Posterior cingulate gyrus (tissue), 11 donors: ENCODE measurements around the gene HS1BP3.

Experiments
- DNase-seq, 10 donors: peaks; one replicate each; pipeline versions ENCODE4 v3.0.0 to v3.0.0-alpha.2; 2020 to 2021; ENCODE audit warnings: mixed read lengths in 3 of 10
- intact Hi-C: fragments of 100-400 bp; cut with DNase I; formaldehyde crosslinking; loops from one replicate; pipeline ENCODE4 v1.15.1; 2023

The HS1BP3 gene

DNA sequence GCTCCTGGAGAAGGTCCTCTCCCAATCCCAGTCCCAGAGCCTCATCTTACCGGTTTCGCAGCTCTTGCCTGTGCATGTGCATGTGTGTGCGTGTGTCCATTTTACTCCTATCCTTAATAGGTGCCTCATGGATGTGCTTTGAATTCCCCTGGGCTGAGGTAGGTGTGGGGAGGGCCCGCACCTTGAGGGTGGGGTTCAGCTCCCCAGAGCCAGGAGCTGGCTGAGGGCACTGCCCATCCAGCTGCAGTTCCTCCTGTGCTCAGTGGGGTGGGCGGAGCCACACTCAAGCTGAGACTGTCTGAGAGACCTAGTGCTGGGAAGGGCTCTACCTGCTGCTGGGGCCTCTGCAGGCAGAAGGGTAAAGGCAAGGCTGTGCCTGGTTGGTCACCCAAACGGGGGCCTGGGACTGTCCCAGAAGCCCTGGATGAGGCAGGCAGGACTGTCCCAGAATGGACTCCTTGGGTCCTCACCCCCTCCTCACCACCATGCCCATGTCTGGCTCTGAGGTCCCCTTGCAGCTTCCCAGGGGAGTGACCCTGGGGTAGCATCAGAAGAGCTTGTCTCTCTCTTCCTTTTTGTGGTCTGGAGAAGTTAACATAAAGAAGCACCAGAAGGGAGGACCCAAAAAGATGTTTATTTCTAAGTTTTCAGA, 24.9 kb upstream of the HS1BP3 start:
- intact Hi-C loops, result no loop called here
- no peak for DNase-seq

DNA sequence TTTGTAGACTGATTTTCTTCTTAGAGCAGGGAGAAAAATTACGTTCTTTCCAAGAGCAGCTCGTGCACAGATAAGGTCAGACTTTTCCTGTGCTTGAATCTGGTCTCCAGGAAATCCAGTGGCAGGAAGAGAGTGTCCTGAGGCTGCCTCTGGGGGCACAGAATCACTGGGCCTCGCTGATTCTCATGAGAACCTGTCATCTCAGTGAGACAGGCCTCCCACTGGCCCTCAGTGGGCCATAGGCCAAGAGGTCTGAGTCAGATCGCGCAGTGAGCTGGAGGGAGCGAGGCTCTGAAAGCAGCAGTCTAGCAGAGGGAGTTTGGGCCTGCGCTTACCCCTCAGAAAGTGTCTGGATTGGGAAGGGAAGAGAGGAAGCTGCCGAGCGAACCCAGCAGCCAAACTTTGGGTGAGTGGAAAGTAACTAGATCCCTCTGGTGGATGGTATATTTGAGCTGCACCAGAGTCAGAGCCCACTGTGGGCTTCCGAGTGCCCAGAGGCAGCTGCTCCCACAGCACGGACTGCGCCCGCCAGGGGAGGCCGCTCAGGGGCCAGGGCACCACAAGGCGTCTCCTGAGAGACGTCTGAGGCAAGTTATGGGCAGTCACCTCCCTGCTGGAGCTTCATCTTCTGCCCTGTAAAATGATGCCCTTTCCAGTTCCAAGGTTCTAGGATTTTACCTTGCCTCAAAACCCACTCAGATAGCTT, 24.2 kb upstream of the HS1BP3 start:
- intact Hi-C loops, result loop anchor here (5.0 kb wide), 1 partner anchor 137 kb away; no protein-coding TSS in a partner anchor
- peak in 1 of 10 donors; percentile 65 for DNase-seq

DNA sequence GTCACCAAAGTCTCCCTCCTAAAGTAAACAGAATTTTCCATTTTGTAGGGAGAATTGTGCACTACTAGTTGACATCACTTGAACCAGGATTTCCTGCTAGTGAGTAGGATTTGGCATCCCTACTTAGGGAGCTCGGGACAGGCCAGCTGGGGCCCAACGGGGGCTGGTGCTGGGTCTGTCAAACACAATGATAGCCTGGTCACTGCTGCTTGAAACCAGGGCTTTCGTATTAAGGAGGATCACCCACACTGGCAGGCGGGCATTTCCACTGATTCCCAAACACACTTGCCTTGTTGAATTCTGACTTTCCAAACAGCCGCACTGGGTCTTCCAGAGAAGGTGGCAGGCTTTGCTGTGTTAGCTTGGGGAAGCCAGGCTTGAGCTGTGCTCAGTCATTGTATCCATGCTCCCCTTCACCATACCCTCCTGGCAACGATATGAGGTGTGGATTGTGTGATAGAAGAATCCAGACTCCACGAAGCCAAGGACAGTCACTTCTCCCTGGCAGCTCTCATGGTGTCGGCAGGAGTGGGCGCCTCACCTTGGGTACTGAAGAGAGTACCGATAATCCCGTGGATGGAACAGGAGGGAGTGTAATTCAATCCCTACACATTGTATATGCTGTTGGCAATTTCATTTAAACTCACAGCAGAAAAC, 23.5 kb upstream of the HS1BP3 start:
- peak in 1 of 10 donors; percentile 65 for DNase-seq

DNA sequence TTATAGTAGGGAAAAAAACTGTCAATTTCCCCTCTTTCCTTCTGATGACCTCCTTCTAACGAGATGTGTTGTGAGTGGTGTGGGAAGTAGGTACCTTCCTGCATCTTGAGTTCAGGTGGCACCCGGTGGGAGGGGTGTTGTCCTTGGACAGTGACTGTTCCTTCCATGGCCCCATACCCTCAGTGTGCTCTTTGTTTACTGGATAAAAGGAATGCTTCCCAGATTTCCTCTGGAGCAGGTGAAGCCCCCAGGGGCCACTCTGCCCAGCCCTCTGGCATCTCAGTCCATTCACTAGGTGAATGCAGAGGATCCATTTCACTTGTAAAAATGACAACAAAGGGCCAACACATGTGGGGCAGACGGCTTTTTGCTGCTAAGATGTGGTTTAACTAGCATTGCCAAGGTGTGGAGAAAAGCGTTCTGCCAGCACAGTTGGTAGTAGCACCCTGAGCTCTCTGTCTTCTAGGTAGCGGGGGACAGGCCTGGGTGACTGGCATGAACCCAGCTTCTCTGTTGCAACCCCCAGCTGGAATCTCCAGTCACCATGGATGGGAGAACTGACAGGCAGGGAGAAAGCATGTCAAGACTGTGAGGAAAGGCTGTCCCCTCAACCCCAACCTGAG, 22.9 kb upstream of the HS1BP3 start:
- intact Hi-C loops, result loop anchor here (5.0 kb wide), 1 partner anchor 139 kb away; no protein-coding TSS in a partner anchor
- no peak for DNase-seq

More for the DNA sequence above, 23.5 kb upstream of the HS1BP3 start:
- intact Hi-C loops, result loop anchor here (5.0 kb wide), 1 partner anchor 138 kb away; no protein-coding TSS in a partner anchor

DNA sequence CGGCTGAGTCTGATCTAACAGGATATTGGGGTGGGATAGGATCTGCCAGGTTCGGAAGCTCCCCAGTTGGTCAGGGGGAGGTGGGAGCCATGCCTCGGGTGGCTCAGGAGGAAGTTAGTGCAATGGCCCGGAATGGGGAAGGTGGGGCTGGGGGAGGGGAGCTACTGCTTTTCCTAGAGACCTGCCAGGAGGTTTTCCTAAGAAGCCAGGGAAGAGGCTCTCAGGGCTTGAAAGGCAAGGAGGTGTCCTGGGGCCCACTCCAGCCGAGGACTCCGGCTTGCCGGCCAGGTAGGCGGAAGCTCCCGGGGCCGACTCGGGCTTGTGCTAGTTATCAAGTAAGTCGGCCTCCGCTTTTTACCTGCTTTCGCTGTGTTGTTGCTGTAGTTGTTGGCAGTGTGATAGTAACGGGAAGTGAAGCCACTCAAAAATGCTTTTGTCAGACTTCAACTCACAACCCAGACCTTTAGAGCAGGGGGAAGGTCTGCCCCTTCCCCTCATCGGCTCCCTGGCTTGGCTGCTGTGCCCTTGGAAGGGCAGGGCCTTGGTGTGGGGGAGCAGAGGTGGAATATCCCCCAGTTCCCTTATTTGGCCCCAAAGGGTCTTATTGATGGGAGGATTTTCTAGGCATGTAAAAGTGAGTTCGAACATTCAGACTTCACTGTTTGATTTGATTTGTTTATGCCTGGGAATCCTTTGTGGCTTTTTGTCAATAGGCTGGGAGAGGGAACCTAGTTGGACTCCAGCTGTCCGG, 21.5 kb upstream of the HS1BP3 start:
- DNase-seq, result peak in 1 of 10 donors; percentile 69
- intact Hi-C loops, result loop anchor here (5.0 kb wide), 1 partner anchor 140 kb away; no protein-coding TSS in a partner anchor

DNA sequence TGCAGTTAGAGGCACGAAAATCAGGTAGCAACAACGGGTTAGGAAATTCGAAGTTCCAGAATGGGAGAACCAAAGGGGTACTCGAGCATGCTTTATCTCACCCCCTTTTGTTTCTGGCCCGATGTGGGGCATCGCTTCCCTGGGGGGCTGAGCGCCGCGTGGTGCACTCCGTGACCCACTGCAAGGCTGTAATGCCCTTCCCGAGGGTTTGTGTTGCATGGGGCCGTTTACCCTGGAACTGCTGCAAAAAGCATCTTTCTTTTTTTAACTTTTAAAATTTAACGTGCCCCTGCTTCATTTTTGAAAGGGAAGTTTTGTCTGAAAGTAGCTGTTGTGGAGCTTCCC, 20.8 kb upstream of the HS1BP3 start:
- DNase-seq, result no peak
- intact Hi-C loops, result loop anchor here (5.0 kb wide), 1 partner anchor 141 kb away; no protein-coding TSS in a partner anchor

DNA sequence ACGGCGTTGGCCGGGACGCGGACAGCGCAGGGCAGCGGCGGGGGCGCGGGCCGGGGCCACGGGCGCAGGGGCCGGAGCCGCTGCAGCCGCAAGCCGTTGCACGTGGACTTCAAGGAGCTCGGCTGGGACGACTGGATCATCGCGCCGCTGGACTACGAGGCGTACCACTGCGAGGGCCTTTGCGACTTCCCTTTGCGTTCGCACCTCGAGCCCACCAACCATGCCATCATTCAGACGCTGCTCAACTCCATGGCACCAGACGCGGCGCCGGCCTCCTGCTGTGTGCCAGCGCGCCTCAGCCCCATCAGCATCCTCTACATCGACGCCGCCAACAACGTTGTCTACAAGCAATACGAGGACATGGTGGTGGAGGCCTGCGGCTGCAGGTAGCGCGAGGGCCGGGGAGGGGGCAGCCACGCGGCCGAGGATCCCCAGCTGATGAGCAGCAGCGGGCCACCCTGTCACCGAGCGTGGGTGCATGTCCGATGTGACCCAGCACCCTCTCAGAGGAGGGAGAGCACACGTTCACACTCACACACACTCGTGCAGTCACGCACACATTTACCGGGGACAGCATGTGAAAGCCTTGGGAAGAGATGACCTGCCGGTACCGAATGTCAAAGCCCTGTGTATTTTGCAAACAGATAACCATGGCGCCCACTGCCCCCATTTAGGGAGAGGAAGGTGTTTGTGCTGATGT, 20.3 kb upstream of the HS1BP3 start:
- intact Hi-C loops, result loop anchor here (5.0 kb wide), 1 partner anchor 141 kb away; no protein-coding TSS in a partner anchor
- peak in 2 of 10 donors; percentile 65 to 67 for DNase-seq

DNA sequence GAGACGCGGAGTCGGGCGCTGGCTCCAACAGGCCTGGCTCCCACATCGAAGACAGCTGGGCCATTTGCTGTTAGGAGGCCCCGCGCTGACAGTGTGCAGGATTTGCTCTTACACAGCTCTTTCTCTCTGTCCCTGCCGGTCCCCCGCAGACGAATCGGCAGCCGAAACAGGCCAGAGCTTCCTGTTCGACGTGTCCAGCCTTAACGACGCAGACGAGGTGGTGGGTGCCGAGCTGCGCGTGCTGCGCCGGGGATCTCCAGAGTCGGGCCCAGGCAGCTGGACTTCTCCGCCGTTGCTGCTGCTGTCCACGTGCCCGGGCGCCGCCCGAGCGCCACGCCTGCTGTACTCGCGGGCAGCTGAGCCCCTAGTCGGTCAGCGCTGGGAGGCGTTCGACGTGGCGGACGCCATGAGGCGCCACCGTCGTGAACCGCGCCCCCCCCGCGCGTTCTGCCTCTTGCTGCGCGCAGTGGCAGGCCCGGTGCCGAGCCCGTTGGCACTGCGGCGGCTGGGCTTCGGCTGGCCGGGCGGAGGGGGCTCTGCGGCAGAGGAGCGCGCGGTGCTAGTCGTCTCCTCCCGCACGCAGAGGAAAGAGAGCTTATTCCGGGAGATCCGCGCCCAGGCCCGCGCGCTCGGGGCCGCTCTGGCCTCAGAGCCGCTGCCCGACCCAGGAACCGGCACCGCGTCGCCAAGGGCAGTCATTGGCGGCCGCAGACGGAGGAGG, 19.6 kb upstream of the HS1BP3 start:
- peak in 3 of 10 donors; percentile 43 to 81 (median 73) for DNase-seq
- intact Hi-C loops, result loop anchor here (5.0 kb wide), 1 partner anchor 142 kb away; no protein-coding TSS in a partner anchor

DNA sequence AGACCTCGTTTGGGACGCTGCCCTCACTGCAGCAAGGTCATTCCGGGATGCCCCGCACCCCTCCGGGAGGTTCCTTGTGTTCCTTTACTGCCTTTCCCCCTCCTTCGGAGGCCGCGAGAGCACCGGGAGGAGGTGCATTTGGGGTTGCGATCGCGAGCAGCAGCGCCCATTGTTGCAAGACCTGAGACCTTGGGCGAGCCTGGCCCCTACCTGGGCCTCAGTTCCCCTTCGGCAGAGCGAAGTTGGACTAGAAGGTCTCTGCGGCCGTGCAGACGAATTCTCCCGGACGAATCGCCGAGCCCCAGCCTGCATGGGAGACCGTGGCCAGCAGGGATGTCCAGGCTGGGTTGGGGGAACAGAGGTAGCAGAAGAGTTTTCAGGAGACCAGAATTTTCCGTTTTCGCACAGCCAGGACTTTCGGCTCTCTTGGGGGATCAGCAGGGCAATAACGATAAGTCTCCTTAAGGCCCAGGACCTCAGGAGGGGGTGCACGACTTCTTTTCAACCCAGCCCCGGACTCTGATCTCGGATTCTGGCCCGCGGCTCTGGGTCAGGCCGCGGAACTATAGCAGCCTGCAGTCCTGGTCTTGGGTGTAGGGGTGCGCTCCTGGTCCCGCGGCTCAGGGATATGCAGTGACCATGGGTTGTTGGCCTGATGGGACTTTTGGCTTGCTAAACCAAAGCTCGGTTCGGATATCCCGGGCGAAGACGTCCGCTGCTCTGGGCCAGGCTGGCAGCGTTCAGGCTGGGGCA, 18.8 kb upstream of the HS1BP3 start:
- peak in 2 of 10 donors; percentile 58 to 65 for DNase-seq
- intact Hi-C loops, result loop anchor here (5.0 kb wide), 1 partner anchor 143 kb away; no protein-coding TSS in a partner anchor

DNA sequence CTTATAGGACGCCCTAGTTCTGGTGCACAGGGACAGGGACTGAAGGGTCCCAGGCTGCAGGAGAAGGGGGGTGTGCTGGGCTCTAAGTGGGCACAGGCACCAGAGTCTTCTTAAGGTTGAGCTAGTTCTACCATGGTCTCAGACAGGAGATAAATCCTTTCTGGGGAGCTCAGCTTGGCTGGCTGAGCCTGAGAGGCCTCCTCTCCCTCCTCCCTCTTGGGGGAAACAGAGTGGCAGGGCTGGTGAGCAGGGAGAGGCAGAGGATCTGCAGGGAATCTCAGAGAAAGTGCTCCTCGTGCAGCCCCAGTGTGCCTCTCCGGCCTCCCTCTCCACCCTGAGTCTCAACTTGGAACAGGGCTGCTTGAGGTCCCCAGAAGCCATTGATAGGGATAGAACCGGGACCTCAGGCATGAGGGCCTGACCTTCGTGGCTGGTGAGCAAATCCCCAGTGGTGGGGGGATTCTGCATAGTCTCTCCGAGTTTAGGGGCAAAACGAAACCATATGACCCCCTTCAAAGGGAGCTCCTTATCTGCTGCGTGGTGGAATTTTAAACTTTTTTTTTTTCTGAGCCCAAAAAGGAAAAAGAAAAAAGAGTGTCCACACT, 18.1 kb upstream of the HS1BP3 start:
- peak in 2 of 10 donors; percentile 47 to 73 for DNase-seq
- intact Hi-C loops, result no loop called here

DNA sequence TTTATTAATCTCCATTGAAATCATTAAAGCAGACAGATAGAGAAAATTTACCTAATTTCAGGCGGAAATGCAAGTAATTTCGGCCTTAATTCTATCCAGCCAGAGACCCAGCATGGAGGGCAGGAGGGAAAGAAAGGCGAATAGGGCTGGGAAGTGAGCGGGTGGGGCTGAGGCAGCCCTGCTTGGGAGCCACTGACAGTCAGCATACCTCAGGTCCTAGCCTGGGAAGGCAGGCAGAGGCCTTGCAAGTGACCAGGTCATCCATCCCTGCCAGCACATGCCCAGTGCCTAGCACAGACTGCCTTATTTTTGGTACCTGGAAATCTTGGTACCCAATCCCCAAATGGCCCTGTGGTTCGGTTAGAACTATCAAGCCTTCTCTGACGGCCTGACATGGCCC, 17.6 kb upstream of the HS1BP3 start:
- peak in 1 of 10 donors; percentile 46 for DNase-seq
- intact Hi-C loops, result no loop called here

DNA sequence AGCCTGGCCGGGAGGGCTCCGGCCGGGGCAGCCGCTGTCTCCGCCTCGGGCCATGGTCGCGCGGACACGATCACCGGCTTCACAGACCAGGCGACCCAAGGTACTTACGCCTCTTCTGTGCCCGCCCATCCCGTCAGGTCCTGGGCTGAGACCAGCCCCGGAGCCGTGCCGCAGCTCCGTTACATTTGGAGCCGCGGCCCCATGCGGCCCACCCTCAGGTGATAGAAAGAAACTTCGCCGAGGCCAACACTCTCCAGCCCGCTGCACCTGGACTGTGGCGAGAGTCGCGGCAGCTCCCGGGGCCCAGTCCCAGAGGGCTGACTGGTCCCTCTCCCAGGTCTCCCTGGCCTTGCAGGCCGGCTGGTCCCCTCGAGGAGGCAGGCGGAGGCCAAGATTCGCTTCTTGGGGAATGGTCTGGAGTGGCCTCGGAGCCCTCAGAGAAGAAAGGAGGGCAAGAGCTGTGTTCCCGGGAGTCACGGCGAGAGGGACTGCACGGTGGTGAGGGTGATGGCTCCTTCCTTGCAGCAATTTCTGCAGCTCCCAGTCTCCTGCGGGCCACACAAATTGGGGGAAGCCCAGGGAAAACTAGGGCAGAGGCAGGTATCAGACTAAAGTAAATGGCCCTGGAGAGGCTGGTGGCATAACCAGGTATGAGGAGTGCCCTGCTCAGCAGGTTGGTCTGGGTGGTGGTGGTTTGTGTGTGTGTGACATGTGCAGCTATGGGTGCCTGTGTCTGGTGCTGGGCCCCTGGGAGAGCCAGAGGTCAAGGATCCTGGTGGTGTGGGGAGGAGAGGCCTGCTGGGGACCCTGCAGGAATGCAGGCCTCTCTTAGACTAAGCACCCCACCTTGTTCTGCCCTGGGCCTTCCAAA, 16.9 kb upstream of the HS1BP3 start:
- intact Hi-C loops, result no loop called here
- peak in 2 of 10 donors; percentile 72 to 81 for DNase-seq

DNA sequence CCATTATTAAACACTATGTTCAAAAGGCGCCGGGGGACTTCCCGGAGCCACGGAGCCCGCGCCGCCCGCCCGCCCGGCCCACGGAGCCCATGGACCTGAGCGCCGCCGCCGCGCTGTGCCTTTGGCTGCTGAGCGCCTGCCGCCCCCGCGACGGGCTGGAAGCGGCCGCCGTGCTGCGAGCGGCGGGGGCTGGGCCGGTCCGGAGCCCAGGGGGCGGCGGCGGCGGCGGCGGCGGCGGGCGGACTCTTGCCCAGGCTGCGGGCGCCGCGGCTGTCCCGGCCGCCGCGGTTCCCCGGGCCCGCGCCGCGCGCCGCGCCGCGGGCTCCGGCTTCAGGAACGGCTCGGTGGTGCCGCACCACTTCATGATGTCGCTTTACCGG, 16.2 kb upstream of the HS1BP3 start:
- intact Hi-C loops, result no loop called here
- peak in 1 of 10 donors; percentile 67 for DNase-seq

DNA sequence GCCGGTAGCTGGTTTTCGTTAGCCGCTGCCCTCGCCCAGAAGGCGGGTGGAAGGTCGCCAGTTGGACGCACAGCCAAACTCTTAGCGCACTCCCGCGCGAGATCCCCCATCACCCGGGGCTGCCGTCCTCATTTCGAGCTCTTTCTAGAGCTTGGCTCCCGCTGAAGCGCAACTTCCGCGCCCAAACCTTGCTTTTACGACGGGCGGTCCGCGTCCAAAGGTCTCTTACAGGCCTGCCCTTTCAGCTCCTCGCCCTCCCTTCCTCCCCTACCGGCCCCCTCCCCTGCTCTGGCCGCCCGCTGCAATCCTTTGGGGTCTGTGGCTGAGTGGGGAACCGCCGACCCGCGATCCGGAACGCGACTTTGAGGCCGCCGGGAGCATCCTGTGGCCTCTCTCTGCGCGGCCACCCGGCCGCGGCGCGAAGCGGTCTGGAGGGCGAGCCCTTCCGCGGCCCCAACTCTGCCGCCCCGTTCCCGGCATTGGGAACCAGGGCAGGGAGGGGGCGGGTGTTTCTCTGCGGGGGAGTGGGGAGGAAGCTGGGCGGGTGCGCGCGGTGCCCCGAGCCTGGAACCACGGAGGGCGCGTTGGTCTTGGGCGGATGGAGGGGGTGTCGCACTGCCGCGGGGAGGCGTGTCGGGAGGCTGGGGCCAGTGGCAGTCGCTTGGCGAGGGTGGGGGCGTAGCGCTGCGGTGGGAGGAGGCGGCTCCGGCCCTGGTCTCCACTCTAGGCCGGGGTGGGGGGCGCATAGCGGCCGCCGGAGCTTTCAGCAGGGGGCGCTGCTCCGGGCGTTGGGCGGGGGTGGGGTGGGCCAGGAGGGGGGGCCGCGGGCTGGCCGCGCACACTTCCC, 15.6 kb upstream of the HS1BP3 start, which contains the start of gene GDF7:
Gene GDF7, plus strand, starts transcription at position 841 of the 847 bp plus-strand sequence. CDS start 96 bp downstream, outside the sequence.
- intact Hi-C loops, result no loop called here
- peak in 3 of 10 donors; percentile 74 to 84 (median 75) for DNase-seq

DNA sequence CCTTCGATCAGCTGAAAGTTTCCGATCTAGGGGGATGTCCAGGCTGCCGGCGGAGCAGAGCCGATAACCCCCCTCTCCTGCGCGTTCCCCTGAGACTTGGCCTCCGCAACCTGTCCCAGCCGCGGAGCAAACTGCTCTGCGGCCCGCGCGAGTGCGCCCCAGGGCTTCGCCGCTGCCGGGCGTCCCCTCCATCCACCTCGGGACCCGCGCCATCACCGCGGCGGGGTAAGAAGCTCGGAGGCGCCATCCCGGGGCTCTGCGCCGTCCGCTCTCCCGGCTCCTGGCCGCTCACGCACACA, 15.1 kb upstream of the HS1BP3 start:
- intact Hi-C loops, result no loop called here
- peak in 1 of 10 donors; percentile 60 for DNase-seq
